ENCODE results near the gene XKRX.

The XKRX gene

GRCh38 chrX:100928660-100929613 is at the start of gene XKRX:
XKRX (minus strand) TSS chrX:100928917; CDS start chrX:100928304, 613 bp downstream.
- peak; percentile 6 for DNase-seq

GRCh38 chrX:100976211-100976610 is 47.5 kb upstream of the XKRX start:
- no peak for DNase-seq

GRCh38 chrX:100975212-100975611 is 46.5 kb upstream of the XKRX start:
- no peak for DNase-seq

GRCh38 chrX:100973411-100973810 is 44.7 kb upstream of the XKRX start:
- no peak for DNase-seq

GRCh38 chrX:100969936-100970335 is 41.2 kb upstream of the XKRX start:
- no peak for DNase-seq

GRCh38 chrX:100969408-100969807 is 40.7 kb upstream of the XKRX start, which contains the start of gene ARL13A:
ARL13A (plus strand) TSS chrX:100969708; CDS start chrX:100973690, 3,982 bp downstream.
- no peak for DNase-seq

GRCh38 chrX:100964362-100964761 is 35.6 kb upstream of the XKRX start:
- DNase-seq: no peak

GRCh38 chrX:100962811-100963210 is 34.1 kb upstream of the XKRX start:
- DNase-seq: no peak

GRCh38 chrX:100948557-100948956 is 19.8 kb upstream of the XKRX start:
- DNase-seq: no peak

- DNase-seq: no peak
Measured at GRCh38 chrX:100946299-100946927, 17.7 kb upstream of the XKRX start.

GRCh38 chrX:100944601-100945000 is 15.9 kb upstream of the XKRX start:
- DNase-seq: no peak

GRCh38 chrX:100939333-100939732 is 10.6 kb upstream of the XKRX start:
- no peak for DNase-seq

- DNase-seq: no peak
Measured at GRCh38 chrX:100935767-100936166, 7.0 kb upstream of the XKRX start.

GRCh38 chrX:100931925-100932285 is 3.2 kb upstream of the XKRX start:
- no peak for DNase-seq

GRCh38 chrX:100931218-100931924 is 2.7 kb upstream of the XKRX start:
- DNase-seq: no peak

GRCh38 chrX:100926453-100926852 is 2.3 kb downstream of the XKRX start:
- no peak for DNase-seq

GRCh38 chrX:100924375-100924774 is 4.3 kb downstream of the XKRX start:
- DNase-seq: no peak

GRCh38 chrX:100915562-100915961 is 13.2 kb downstream of the XKRX start:
- DNase-seq: no peak

GRCh38 chrX:100913111-100913510 is 15.6 kb downstream of the XKRX start:
- no peak for DNase-seq

- no peak for DNase-seq
Measured at GRCh38 chrX:100911731-100912130, 17.0 kb downstream of the XKRX start.

GRCh38 chrX:100905620-100906019 is 23.1 kb downstream of the XKRX start:
- no peak for DNase-seq

GRCh38 chrX:100904433-100904832 is 24.3 kb downstream of the XKRX start:
- no peak for DNase-seq

- DNase-seq: peak; percentile 1
Measured at GRCh38 chrX:100895365-100896075, 33.2 kb downstream of the XKRX start.

Measured in NCI-H774 (cell line).